Endothelial cell of umbilical vein (primary cell): ENCODE measurements around the gene ZNF526. TPM values are rescaled to one million over a fixed set of nuclear protein-coding genes. Genes with fewer than 3 reads are reported as not detected.

ENCODE experiments used
- BruUV-seq: library from RNA; stranded (reverse); fragments of 400-500 nt; replicated peaks from 2 replicates; lab custom pipeline; 2021; lab: Mats Ljungman, UMichigan
- CTCF ChIA-PET: fragments of 300-600, 350-600 bp; sonication (Branson Sonifier 250); formaldehyde crosslinking; loops from one replicate; lab custom pipeline; 2021; ENCODE audit warnings: antibody characterized with exemption, inconsistent platforms; lab: Charles Lee
- POLR2A ChIA-PET: fragments of 300-600, 350-600 bp; sonication (Branson Sonifier 250); formaldehyde crosslinking; loops from one replicate; lab custom pipeline; 2021; ENCODE audit warnings: antibody characterized with exemption, inconsistent platforms; lab: Charles Lee
- DNase-seq: peaks from one replicate; pipeline ENCODE4 v3.0.0-alpha.2; 2011; ENCODE audit warnings: low read depth, low spot score
- FAIRE-seq: peaks from 2 replicates; lab custom pipeline; 2011; peaks lifted over from hg19 to GRCh38; lab: Jason Lieb, UNC
- H2AFZ ChIP-seq: 2 replicates; pipeline ENCODE4 v1.6.0; 2012; ENCODE audit warnings: low read depth, low read length, control low read depth, inconsistent platforms
- H3K27ac ChIP-seq: 2 replicates; pipeline ENCODE4 v1.5.1; 2011; ENCODE audit warnings: low read depth, mild to moderate bottlenecking, control low read depth, low read length, moderate library complexity; ENCODE audit not compliant: insufficient read depth
- H3K27me3 ChIP-seq, 2 experiments: 2 replicates each; pipeline versions ENCODE4 v1.6.0 to v1.6.1; 2011; ENCODE audit warnings: low read length in 2 of 2, mixed read lengths in 1 of 2; ENCODE audit not compliant: control insufficient read depth in 2 of 2, insufficient read depth in 2 of 2
- H3K36me3 ChIP-seq, 2 experiments: 2 replicates in 1 of 2; 3 replicates in 1 of 2; pipeline ENCODE4 v1.5.1; 2011; ENCODE audit warnings: low read length in 2 of 2, mild to moderate bottlenecking in 1 of 2, moderate library complexity in 1 of 2; ENCODE audit not compliant: control insufficient read depth in 2 of 2, insufficient read depth in 2 of 2; ENCODE audit errors: extremely low read depth in 1 of 2
- H3K4me1 ChIP-seq: 3 replicates; pipeline ENCODE4 v1.5.1; 2011; ENCODE audit warnings: mild to moderate bottlenecking, low read length; ENCODE audit not compliant: control insufficient read depth, insufficient read depth; ENCODE audit errors: extremely low read depth
- H3K4me2 ChIP-seq: 2 replicates; pipeline ENCODE4 v1.6.1; 2011; ENCODE audit warnings: low read length, control low read depth, mixed read lengths; ENCODE audit not compliant: insufficient read depth
- H3K4me3 ChIP-seq, 3 experiments: fragments of 200-600 bp in 1 of 3; sonication (generic), shearing (Covaris generic) in 1 of 3; replicated peaks in 1 of 3; 2 replicates each; pipeline ENCODE4 v1.5.1; 2011 to 2016; ENCODE audit warnings: control low read depth in 3 of 3, low read length in 3 of 3, mild to moderate bottlenecking in 2 of 3, inconsistent platforms in 1 of 3, low read depth in 1 of 3, moderate library complexity in 1 of 3; ENCODE audit not compliant: insufficient read depth in 1 of 3
- H3K79me2 ChIP-seq: 2 replicates; pipeline ENCODE4 v1.6.0; 2012; ENCODE audit warnings: low read length, inconsistent platforms; ENCODE audit not compliant: control insufficient read depth, insufficient read depth
- H3K9ac ChIP-seq: replicated peaks from 2 replicates; pipeline ENCODE3; 2011; ENCODE audit warnings: low read length, control low read depth; ENCODE audit not compliant: insufficient read depth; ENCODE audit errors: extremely low read depth
- H3K9me1 ChIP-seq: replicated peaks from 3 replicates; pipeline ENCODE4 v1.6.0; 2011; ENCODE audit warnings: mild to moderate bottlenecking, low read length; ENCODE audit not compliant: control insufficient read depth, insufficient read depth; ENCODE audit errors: extremely low read depth
- H3K9me3 ChIP-seq: replicated peaks from 2 replicates; pipeline ENCODE4 v1.5.1; 2012; ENCODE audit warnings: low read length, inconsistent platforms; ENCODE audit not compliant: control insufficient read depth, insufficient read depth
- H4K20me1 ChIP-seq: replicated peaks from 2 replicates; pipeline ENCODE3; 2011; ENCODE audit warnings: mild to moderate bottlenecking, low read length; ENCODE audit not compliant: control insufficient read depth, insufficient read depth; ENCODE audit errors: extremely low read depth
- CTCF ChIP-seq, 2 donors: IDR thresholded peaks; 1 replicate in 1 of 2; 2 replicates in 1 of 2; pipeline ENCODE4 v1.5.1; 2011; ENCODE audit warnings: low read length in 2 of 2, mild to moderate bottlenecking in 2 of 2, moderate library complexity in 2 of 2, control low read depth in 1 of 2, inconsistent platforms in 1 of 2, low read depth in 1 of 2; ENCODE audit not compliant: insufficient read depth in 1 of 2; ENCODE audit errors: extremely low read depth in 1 of 2
- EZH2 ChIP-seq: IDR thresholded peaks from 2 replicates; pipeline ENCODE4 v1.6.1; 2012; ENCODE audit warnings: borderline replicate concordance, low read depth, mild to moderate bottlenecking, moderate library complexity, low read length, inconsistent platforms; ENCODE audit not compliant: severe bottlenecking
- FOS ChIP-seq: IDR thresholded peaks from 2 replicates; pipeline ENCODE4 v1.6.1; 2011; ENCODE audit warnings: mild to moderate bottlenecking, low read length, moderate library complexity, borderline replicate concordance; ENCODE audit not compliant: insufficient read depth
- GATA2 ChIP-seq: IDR thresholded peaks from 2 replicates; pipeline ENCODE4 v1.7.0; 2011; ENCODE audit warnings: low read depth, mild to moderate bottlenecking, moderate library complexity, mixed read lengths, low read length; ENCODE audit not compliant: insufficient read length, insufficient read depth
- JUN ChIP-seq: IDR thresholded peaks from 2 replicates; pipeline ENCODE4 v1.6.1; 2011; ENCODE audit warnings: borderline replicate concordance, low read depth; ENCODE audit not compliant: insufficient read length, insufficient read depth
- MAX ChIP-seq: IDR thresholded peaks from 2 replicates; pipeline ENCODE4 v1.6.1; 2011; ENCODE audit not compliant: insufficient read depth, insufficient read length
- MYC ChIP-seq: IDR thresholded peaks from one replicate; pipeline ENCODE4 v1.6.1; 2011; ENCODE audit warnings: mild to moderate bottlenecking, low read depth, low read length
- POLR2A ChIP-seq: IDR thresholded peaks from 2 replicates; pipeline ENCODE4 v1.6.1; 2012; ENCODE audit warnings: low read depth, mild to moderate bottlenecking, control low read depth, low read length
- POLR2AphosphoS5 ChIP-seq: IDR thresholded peaks from 2 replicates; pipeline ENCODE4 v1.6.1; 2012; ENCODE audit warnings: low read depth, mild to moderate bottlenecking, control low read depth, low read length, moderate library complexity; ENCODE audit not compliant: insufficient read depth
- dilution Hi-C: fragments of 300-500 bp; cut with MboI; formaldehyde crosslinking; loops from one replicate; pipeline ENCODE4 v1.15.0; 2019; ENCODE audit warnings: low sequenced_read_pairs; ENCODE audit not compliant: extremely low pct_ligation_motif_present
- intact Hi-C: fragments of 100-400 bp; cut with micrococcal nuclease; formaldehyde crosslinking; loops from one replicate; pipeline ENCODE4 v1.10.0; 2022
- polyA plus RNA-seq, 4 experiments: library from polyadenylated mRNA; depleted of rRNA in 3 of 4; stranded (reverse) in 3 of 4; unstranded in 1 of 4; fragments of >200 nt; gene quantifications; 2 replicates each; pipeline versions ENCODE4 v1.2.1 to v1.2.3, GENCODE V29; 2011 to 2012; ENCODE audit warnings: missing spikeins in 1 of 4
- total RNA-seq: library from RNA; stranded (reverse); gene quantifications from 2 replicates; pipeline ENCODE4 v1.2.3, GENCODE V29; 2021

ZNF526 gene
- total and polyA plus RNA-seq, 2 donors (not counting 3 experiments of a cell fraction or from before 2014, with no cell fraction given), result 6.5 to 13.3 TPM

GRCh38 chr19:42203700-42204099 lies 16.4 kb upstream of the ZNF526 start:
- Histone ChIP-seq H3K9ac (no peak overlapping the region), H3K4me3 (no peak overlapping the region), H3K27me3 (no peaks in the 10 kb centered on the region), H3K27ac (no peak overlapping the region), H3K79me2 (no peaks in the 10 kb centered on the region), H3K9me1 (no peaks in the 10 kb centered on the region), H3K4me1 (peaks cover 17% of the 10 kb centered on the region), H3K36me3 (peaks cover 3 to 52% of the 10 kb centered on the region in 2 experiments), H3K4me2 (no peak overlapping the region), H2AFZ (no peak overlapping the region), H4K20me1 (no peaks in the 10 kb centered on the region), H3K9me3 (no peaks in the 10 kb centered on the region)
- BruUV-seq, result no TSS peak
- TF ChIP-seq POLR2AphosphoS5 (no peak), POLR2A (no peak), JUN (no peak), EZH2 (no peak), FOS (no peak), MYC (no peak), MAX (no peak), GATA2 (no peak), CTCF (IDR thresholded peaks at IDR 0.05; ENCODE audit: extremely low read depth in 1 of 2, insufficient read depth in 1 of 2, low read depth in 1 of 2, low read length in 2 of 2) (no peak)
- no peak for DNase-seq
- POLR2A ChIA-PET, result no interaction called here
- CTCF ChIA-PET, result no interaction called here
- intact Hi-C loops (no loop called here), dilution Hi-C loops (no loop called here)
- FAIRE-seq, result no peak
